IPS-18a (cell line): Measurements from ENCODE around the gene TBCD.

Experiments used
- H3K27ac ChIP-seq: one replicate; pipeline ENCODE4 v1.5.1; 2013; ENCODE audit warnings: low read length
- H3K27me3 ChIP-seq: one replicate; pipeline ENCODE4 v1.6.1; 2013; ENCODE audit warnings: mild to moderate bottlenecking, low read length; ENCODE audit not compliant: control insufficient read depth, insufficient read depth
- H3K36me3 ChIP-seq: one replicate; pipeline ENCODE4 v1.6.1; 2013; ENCODE audit warnings: low read depth, low read length; ENCODE audit not compliant: control insufficient read depth
- H3K4me1 ChIP-seq: one replicate; pipeline ENCODE4 v1.6.1; 2013; ENCODE audit warnings: low read depth, low read length; ENCODE audit not compliant: control insufficient read depth
- H3K4me3 ChIP-seq: one replicate; pipeline ENCODE4 v1.5.1; 2013; ENCODE audit warnings: low read length
- H3K9ac ChIP-seq: one replicate; pipeline ENCODE4 v1.6.1; 2013; ENCODE audit warnings: mild to moderate bottlenecking, low read length, moderate library complexity
- H3K9me3 ChIP-seq: one replicate; pipeline ENCODE4 v1.6.1; 2013; ENCODE audit warnings: low read depth, low read length; ENCODE audit not compliant: control insufficient read depth

TBCD gene

GRCh38 chr17:82892899-82893565, 141.2 kb downstream of the TBCD start:
- no peak overlapping the region for H3K9ac ChIP-seq
- no peaks in the 10 kb centered on the region for H3K9me3 ChIP-seq
- H3K27ac ChIP-seq: no peak overlapping the region
- peaks cover 3% of the 10 kb centered on the region for H3K36me3 ChIP-seq
- no peak overlapping the region for H3K4me3 ChIP-seq
- no peaks in the 10 kb centered on the region for H3K27me3 ChIP-seq
- H3K4me1 ChIP-seq: peaks cover 9% of the 10 kb centered on the region

GRCh38 chr17:82893779-82894178, 141.9 kb downstream of the TBCD start:
- Histone ChIP-seq H3K4me3 (no peak overlapping the region), H3K27ac (no peak overlapping the region), H3K9me3 (no peaks in the 10 kb centered on the region), H3K36me3 (peaks cover 3% of the 10 kb centered on the region), H3K27me3 (no peaks in the 10 kb centered on the region), H3K9ac (no peak overlapping the region), H3K4me1 (peaks cover 9% of the 10 kb centered on the region)

GRCh38 chr17:82894389-82894788, 142.5 kb downstream of the TBCD start:
- Histone ChIP-seq H3K9ac (no peak overlapping the region), H3K36me3 (peaks cover 3% of the 10 kb centered on the region), H3K9me3 (no peaks in the 10 kb centered on the region), H3K4me1 (peaks cover 4% of the 10 kb centered on the region), H3K27me3 (no peaks in the 10 kb centered on the region), H3K27ac (no peak overlapping the region), H3K4me3 (no peak overlapping the region)

DNA sequence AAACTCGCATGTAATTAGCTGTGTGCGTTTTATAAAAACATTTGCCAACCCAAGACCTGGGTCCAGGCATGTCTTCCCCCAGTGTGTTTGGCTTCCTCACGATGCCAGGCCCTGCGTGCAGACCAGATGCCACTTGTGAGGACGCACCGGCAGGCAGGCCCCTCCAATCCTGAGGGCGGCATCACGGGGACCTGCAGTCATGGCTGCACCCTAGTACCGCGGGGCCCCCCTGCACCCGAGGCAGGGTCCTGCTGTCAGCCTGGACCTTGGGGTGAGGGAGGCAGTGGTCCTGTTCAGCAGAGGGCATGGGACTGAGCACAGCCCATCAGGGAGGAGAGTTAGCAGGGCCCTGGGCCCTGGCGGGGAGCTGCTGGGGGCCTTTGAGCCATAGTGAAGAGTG, 143.2 kb downstream of the TBCD start:
- Histone ChIP-seq H3K36me3 (peaks cover 3% of the 10 kb centered on the region), H3K9me3 (no peaks in the 10 kb centered on the region), H3K4me3 (no peak overlapping the region), H3K4me1 (no peaks in the 10 kb centered on the region), H3K27me3 (no peaks in the 10 kb centered on the region), H3K27ac (no peak overlapping the region), H3K9ac (no peak overlapping the region)

DNA sequence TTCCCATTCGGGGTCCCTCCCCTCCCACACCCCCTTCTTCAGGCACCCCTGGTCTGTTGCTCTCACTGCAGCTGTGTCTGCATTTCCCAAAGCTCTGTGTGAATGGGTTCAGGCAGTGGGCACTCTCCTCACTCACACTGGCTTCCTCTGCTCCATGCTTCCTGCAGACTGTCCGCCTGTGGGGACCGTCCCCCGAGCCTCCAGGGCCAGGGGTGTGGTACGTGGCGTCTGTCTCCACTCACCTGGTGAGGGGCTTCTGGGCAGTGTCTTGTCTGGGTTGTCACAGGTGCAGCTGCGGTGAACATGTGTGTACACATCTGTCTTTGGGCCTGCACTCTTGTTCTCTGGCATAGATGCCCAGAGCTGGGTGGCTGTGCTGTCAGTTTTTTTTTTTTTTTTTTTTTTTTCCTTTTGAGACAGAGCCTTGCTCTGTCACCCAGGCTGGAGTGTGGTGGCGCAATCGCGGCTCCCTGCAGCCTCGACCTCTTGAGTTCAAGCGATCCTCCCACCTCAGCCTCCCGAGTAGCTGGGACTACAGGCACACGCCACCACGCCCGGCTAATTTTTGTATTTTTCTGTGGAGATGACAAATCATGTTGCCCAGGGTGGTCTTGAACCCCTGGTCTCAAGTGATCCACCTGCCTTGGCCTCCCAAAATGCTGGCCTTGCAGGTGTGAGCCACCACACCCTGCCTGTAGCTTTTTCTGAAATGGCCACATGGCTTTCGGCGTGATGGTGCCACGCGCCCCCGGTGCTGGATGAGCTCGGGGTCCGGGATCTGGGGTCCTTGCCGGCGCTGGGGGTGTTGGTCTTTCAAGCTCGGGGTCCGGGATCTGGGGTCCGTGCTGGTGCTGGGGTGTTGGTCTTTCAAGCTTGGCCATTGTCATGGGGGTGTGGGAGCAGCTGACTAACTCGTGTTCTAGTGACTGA, 144.5 kb downstream of the TBCD start:
- H3K36me3 ChIP-seq: peaks cover 9% of the 10 kb centered on the region
- no peaks in the 10 kb centered on the region for H3K4me1 ChIP-seq

DNA sequence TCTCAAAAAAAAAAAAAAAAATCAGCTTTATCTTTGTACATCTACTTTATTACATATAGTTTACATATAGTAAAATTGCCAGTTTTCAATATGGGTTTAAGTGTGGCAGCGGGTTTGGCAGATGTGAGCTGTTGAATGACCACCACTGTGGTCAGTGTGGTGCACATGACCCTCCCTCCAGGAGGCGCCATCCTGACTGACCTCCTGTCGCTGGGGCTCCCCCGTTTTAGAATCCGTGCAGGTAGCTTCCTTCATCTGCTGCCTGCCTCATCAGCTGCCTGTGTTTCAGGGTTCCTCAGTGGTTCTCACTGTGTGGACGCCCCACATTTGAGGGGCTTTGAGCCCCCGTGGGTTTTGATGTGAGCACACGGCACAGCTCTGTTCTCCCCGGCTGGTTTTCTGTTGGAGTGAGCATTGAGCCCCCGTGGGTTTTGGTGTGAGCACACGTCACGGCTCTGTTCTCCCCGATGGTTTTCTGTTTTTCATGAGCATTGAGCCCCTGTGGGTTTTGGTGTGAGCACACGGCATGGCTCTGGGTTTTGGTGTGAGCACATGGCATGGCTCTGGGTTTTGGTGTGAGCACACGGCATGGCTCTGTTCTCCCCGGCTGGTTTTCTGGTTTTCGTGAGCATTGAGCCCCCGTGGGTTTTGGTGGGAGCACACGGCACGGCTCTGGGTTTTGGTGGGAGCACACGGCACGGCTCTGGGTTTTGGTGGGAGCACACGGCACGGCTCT, 145.8 kb downstream of the TBCD start:
- H3K27me3 ChIP-seq: no peaks in the 10 kb centered on the region
- H3K36me3 ChIP-seq: peaks cover 9% of the 10 kb centered on the region
- no peaks in the 10 kb centered on the region for H3K4me1 ChIP-seq
- no peak overlapping the region for H3K27ac ChIP-seq
- no peak overlapping the region for H3K4me3 ChIP-seq
- no peak overlapping the region for H3K9ac ChIP-seq
- H3K9me3 ChIP-seq: no peaks in the 10 kb centered on the region

More for the DNA sequence above, 144.5 kb downstream of the TBCD start:
- no peak overlapping the region for H3K4me3 ChIP-seq
- H3K9me3 ChIP-seq: no peaks in the 10 kb centered on the region
- H3K9ac ChIP-seq: no peak overlapping the region
- H3K27ac ChIP-seq: no peak overlapping the region
- H3K27me3 ChIP-seq: no peaks in the 10 kb centered on the region

DNA sequence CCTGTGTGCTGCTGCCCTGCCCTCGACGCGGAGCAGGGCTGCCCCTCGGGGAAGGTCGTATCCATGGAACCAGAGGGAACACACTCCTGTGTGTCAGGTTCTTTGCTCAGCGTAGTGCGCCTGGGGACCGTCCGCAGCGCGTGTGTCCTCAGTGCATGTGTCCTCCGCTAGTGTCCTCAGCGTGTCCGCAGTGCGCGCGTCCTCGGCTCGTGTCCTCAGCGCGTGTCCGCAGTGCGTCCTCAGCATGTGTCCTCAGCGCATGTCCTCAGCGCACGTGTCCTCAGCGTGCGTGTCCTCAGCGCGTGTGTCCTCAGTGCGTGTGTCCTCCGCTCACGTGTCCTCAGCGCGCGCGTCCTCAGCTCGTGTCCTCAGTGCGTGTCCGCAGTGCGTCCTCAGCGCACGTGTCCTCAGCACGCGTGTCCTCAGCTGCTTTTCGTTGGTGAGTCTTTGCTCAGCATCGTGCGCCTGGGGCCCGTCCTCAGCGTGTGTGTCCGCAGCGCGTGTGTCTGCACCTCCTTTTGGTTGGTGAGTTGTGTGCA, 147.2 kb downstream of the TBCD start:
- H3K27ac ChIP-seq: no peak overlapping the region
- H3K27me3 ChIP-seq: no peaks in the 10 kb centered on the region
- H3K4me3 ChIP-seq: no peak overlapping the region
- H3K36me3 ChIP-seq: peaks cover 6% of the 10 kb centered on the region
- H3K4me1 ChIP-seq: no peaks in the 10 kb centered on the region
- no peaks in the 10 kb centered on the region for H3K9me3 ChIP-seq
- no peak overlapping the region for H3K9ac ChIP-seq

DNA sequence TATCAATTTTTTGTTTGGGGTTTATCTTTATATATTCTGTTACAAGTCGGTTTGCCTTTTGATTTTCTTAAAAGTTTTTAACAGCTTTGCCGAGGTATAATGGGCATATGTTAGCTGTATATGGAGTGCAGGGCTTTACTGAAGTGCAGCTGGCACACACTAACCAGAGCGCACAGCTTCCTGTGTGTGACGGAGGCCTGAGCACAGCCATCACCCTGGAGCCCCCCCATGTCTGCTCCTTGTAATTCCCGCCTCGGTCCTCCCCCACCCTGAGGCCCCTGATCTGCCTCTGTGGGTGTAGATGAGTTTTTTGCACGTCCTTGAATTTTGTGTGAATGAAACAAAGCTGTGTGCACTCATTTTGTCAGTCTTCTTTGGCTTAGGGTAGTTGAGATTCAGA, 148.1 kb downstream of the TBCD start:
- no peaks in the 10 kb centered on the region for H3K27me3 ChIP-seq
- H3K9me3 ChIP-seq: no peaks in the 10 kb centered on the region
- H3K27ac ChIP-seq: no peak overlapping the region
- no peaks in the 10 kb centered on the region for H3K4me1 ChIP-seq
- no peak overlapping the region for H3K4me3 ChIP-seq
- H3K36me3 ChIP-seq: peaks cover 6% of the 10 kb centered on the region
- no peak overlapping the region for H3K9ac ChIP-seq

DNA sequence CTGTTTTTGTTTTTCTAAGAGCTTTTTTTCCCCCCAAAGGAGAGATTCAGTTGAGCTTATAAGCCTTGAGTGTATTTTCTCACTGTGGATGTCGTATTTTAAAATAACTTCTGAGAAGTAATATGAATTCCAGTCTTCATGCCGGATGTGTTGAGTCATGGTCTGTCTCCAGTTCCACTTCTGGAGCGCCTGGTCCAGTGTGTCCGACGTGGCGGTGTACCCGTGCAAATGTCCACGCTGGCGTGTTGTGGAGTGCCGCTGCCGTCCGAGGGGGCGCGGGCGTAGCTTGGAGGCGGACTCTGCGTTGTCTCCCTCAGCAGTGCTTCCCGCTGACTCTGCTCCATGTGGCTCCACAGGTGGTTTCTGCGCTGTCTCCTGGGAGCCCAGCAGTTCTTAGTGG, 148.9 kb downstream of the TBCD start:
- Histone ChIP-seq H3K27me3 (no peaks in the 10 kb centered on the region), H3K4me1 (no peaks in the 10 kb centered on the region), H3K36me3 (peaks cover 6% of the 10 kb centered on the region), H3K9me3 (no peaks in the 10 kb centered on the region), H3K9ac (no peak overlapping the region), H3K4me3 (no peak overlapping the region), H3K27ac (no peak overlapping the region)

DNA sequence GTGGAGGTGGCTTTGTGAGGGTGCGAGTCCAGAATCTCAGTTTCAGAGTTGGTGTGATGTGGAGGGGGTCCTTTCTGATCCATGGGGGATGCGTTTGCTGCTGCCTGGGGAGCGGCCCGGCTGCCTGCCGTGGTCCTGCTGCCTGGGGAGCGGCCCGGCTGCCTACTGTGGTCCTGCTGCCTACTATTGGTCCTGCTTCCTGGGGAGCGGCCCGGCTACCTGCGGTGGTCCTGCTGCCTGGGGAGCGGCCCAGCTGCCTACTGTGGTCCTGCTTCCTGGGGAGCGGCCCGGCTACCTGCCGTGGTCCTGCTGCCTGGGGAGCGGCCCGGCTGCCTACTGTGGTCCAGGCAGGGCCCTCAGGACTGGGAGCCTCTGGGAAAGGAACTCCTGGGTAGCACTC, 149.5 kb downstream of the TBCD start:
- no peak overlapping the region for H3K9ac ChIP-seq
- H3K27me3 ChIP-seq: no peaks in the 10 kb centered on the region
- H3K4me3 ChIP-seq: no peak overlapping the region
- no peaks in the 10 kb centered on the region for H3K9me3 ChIP-seq
- H3K4me1 ChIP-seq: no peaks in the 10 kb centered on the region
- no peak overlapping the region for H3K27ac ChIP-seq
- peaks cover 11% of the 10 kb centered on the region for H3K36me3 ChIP-seq

DNA sequence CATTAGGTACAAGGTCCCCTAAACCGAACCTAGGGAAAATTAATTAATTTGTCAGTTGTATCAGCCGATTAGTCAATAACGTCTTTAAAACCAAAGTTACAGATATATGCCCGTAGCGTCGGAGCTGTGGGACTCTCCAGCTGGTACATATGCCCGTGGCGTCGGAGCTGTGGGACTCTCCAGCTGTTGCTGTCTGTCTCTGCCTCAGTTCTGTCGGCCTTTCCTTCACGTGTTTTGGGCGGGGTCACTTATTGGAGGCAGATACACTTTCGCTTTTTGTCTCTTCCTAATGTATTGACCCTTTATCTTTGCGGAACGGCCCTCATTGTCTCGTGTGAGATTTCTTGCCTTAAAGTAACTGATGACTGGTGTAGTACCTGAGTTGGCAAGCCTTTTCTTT, 150.0 kb downstream of the TBCD start:
- Histone ChIP-seq H3K4me1 (no peaks in the 10 kb centered on the region), H3K27me3 (no peaks in the 10 kb centered on the region), H3K9ac (no peak overlapping the region), H3K4me3 (no peak overlapping the region), H3K9me3 (no peaks in the 10 kb centered on the region), H3K27ac (no peak overlapping the region), H3K36me3 (peaks cover 11% of the 10 kb centered on the region)
